HG03439 (cell line): Measurements from ENCODE around the gene P2RX6.
"Not testable (repeated sequence)": the region's sequence is repeated elsewhere in the genome, so short reads cannot be mapped to it uniquely, and the experiment has no call there.

Source experiments
- ATAC-seq: cut with Tn5 transposase; IDR thresholded peaks from one replicate; pipeline ENCODE4 v1.9.1; 2021; ENCODE audit warnings: mild to moderate bottlenecking, moderate library complexity; ENCODE audit not compliant: unreplicated experiment

Gene P2RX6

DNA sequence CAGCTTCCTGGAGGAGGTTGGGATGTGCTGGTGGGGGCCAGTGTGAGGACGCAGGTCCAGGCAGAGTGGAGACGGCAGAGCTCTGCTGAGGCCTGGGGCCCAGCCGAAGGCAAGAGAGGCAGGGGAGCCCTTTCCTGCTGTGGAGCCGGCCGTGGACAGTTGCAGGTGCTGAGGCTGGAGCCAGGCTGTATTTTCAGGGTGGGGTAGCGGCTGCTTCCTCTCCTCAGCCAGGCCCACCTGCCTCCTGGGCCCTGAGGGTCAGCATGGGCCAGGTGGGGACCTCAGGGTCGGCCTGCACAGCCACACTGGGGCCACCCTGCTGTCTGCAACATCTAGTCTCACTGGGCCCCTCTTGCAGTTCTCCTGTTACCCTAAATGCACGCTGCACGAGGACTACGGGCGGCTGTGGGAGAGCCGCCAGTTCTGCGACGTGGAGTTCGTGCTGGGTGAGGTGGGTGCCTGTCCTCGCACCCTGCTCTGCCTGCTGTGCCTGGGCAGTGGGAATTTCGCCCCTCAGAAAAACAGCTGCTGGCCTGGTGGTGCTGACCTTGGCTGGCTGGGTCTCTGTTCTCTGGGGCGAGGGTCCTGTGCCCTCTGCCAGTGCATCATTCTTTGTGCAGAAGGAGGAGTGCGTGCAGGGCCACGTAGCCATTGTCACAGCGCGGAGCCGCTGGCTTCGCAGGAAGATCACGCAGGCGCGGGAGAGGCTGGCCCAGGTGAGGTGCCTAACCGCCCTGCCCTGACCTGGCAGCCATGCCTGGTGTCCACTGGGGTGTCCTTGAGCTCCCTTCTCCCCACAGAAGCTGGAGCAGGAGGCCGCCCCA lies 21.4 kb upstream of the P2RX6 start:
- no peak for ATAC-seq

DNA sequence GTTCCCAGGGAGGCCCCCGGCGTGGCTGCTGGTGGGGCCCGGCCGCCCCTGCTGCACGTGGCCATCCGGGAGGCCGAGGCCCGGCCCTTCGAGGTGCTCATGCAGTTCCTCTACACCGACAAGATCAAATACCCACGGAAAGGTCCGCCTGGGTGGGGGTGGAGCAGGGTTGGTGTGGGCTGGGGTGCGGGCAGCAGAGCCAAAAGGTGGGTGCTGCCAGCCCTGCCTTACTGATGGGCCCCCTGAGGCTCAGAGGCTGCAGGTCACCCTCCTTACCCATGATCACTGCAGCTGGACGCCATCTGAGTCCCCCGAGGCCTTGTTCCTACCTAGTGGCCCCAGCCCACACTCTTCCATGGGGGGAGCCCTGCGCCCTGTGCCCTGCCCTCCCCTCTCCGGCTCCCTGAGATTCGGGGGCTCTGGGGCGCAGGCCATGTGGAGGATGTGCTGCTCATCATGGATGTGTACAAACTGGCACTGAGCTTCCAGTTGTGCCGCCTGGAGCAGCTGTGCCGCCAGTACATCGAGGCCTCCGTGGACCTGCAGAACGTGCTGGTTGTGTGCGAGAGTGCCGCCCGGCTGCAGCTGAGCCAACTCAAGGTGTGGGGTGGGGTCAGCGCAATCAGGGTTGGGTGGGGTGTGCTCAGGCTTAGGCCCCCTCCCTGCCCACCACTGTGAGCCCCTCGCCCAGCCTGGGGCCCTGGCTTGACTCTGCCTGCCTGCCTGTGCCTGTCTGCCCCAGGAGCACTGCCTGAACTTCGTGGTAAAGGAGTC lies 20.6 kb upstream of the P2RX6 start:
- no peak for ATAC-seq

DNA sequence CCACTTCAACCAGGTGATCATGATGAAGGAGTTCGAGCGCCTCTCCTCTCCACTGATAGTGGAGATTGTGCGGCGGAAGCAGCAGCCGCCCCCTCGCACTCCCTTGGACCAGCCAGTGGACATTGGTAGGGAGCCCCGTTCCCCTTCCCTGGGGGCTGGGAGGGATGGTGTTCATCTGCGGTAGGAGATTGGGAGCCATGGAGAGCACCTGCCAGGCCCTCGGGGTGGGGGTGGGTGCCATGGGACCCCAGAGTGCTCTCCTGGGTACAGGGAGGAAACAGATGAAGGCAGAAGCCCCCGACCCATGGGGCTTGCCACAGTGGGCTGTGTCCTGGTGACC lies 20.1 kb upstream of the P2RX6 start:
- no peak for ATAC-seq

DNA sequence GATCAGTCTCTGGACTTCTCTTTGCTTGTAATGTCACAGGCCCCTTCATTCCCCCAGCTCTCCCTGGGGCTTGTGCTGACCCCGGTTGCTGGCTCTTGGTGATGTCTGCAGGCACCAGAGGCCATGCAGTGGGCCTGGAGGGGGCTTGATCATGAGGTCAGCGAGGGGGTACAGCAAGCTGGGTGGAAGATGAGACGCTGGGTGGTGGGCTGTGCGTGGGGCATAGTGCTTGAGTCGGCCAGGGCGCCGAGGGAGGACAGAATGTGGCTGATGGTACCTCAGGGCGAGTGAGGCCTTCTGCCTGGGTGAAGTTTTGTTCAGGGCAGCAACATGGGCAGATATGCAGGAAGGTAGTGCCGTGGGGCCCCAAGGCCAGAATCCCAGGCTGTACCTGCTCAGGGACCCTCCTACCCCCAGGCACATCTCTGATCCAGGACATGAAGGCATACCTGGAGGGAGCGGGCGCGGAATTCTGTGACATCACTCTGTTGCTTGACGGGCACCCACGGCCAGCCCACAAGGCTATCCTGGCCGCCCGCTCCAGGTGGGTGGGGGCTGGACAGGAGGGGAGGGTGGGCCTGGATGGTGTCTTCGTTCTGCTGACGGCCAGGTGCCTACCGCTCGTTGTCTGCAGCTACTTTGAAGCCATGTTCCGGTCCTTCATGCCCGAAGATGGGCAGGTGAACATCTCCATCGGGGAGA lies 19.5 kb upstream of the P2RX6 start:
- no peak for ATAC-seq

DNA sequence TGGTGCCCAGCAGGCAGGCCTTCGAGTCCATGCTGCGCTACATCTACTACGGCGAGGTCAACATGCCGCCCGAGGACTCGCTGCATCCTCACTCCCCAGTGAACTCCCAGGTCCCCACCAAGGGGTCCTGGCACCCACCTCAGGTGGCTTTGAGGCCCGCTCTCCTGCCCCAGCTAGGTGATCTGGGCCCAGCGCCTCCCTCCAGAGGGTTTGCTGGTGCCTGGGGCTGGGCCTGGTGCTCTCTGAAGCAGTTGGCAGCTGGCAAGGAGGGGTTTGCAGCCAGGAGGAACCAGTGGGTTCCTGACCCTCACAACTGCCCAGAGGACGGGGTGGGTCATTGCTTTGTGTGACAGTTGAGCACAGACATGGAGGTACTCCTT lies 18.9 kb upstream of the P2RX6 start:
- no peak for ATAC-seq

DNA sequence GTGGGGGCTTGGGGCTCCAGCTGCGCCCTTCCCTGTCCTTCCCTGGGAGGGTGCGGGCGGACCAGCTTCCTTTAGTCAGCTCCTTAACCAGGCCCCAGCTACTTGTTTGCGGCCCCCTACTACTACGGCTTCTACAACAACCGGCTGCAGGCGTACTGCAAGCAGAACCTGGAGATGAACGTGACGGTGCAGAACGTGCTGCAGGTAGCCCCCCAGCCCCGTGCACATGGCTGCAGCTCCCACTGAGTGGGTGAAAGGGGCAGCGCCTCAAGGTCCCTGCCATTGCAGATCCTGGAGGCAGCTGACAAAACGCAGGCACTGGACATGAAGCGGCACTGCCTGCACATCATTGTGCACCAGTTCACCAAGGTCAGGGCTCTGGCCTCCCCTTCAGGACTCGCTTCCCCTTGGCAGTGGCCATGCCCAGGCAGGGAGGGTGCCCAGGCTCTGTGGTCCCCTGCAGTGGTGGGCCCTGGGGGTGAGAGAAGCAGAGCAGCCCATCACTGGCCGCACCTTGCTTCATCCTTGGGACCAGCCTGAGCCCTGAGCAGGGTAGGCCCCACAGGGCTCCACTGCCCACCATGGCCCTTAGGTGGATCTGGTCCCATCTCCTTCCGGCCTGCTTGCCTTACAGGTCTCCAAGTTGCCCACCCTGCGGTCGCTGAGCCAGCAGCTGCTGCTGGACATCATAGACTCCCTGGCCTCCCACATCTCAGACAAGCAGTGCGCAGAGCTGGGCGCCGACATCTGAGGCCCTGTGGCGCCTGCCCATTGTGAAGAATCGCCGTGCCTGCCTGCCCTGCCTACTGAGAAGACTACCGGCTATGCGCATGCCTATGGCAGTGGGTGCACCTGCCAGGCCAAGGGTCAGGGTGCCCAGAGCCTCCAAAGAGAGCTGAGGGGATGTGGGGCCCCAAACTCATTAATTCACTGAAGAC lies 18.1 kb upstream of the P2RX6 start:
- ATAC-seq: no peak

DNA sequence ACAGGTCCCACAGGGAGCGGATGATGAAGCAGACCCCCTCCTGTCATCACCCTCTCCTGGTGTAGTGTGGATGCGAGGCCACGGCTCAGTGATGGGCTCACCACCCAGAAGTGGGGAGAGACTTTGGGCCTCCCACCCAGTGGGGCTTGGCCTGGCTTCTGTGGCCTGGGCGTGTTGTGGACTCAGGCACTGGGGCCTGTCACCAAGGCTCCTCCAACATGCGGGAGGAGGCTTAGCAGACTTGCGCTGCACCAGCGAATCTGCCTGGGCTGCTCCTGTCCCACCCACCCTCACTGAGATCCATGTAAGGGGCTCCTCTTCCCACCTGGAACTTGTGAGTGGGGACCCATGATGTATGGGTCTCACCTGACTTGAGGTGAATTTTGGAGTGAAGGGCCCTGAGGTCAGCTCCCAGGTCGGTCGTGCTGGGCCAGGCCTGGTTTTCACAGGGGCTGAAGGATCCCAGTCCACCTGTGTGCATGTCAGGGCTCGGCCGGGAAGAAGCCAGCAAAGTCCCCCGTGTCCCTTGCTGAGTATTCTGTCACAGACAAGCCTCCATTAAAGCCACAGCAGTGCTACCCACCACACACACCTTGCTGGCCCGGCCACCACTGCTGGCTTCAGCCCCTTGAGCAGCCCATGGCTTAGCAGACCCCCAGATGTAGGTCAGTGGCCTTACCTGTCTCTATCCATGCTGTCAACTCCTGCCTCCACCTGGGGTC lies 17.3 kb upstream of the P2RX6 start:
- ATAC-seq: no peak

DNA sequence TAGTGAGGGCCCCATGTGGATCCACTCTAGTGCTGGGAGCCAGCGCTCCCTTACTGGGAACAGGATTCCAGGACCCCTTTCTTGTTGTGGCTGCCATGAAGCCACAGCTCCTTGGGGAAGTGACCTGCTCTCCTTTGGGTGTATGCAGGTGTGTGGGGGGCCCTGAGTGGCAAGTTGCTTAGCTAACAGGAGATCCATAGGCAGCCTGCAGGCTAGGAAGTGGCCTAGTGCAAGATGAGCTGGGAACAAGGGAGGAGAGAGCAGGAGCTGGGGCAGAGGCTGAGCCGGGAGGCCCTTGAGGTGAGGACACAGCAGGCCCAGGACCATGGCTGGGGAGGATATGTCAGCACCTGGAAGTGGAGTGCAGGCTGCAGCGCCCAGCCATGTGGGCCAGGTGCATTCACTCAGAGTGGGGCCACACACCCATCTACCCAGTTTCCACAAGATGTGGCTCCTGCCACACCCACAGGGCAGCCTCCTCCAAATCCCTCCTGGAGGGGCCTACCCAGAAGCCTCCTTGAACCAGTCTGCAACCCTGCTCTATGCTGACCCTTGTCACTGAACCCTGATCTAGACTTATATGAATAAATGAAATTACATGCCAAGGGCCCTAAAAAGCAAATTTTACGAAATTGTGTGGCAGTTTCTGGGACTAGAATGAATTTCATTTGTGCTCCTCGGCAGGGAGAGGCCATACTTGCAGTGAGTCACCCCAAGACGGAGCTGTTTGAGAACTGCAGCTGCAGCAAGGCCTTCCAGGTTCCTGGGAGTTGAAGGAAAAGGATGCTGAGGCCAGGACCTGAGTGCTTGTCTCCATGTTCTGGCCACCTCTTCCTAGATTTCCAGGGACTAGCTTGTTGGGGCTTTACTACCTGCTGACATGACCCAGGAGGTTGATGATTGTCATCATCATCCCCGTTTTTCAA lies 16.3 kb upstream of the P2RX6 start:
- no peak for ATAC-seq

DNA sequence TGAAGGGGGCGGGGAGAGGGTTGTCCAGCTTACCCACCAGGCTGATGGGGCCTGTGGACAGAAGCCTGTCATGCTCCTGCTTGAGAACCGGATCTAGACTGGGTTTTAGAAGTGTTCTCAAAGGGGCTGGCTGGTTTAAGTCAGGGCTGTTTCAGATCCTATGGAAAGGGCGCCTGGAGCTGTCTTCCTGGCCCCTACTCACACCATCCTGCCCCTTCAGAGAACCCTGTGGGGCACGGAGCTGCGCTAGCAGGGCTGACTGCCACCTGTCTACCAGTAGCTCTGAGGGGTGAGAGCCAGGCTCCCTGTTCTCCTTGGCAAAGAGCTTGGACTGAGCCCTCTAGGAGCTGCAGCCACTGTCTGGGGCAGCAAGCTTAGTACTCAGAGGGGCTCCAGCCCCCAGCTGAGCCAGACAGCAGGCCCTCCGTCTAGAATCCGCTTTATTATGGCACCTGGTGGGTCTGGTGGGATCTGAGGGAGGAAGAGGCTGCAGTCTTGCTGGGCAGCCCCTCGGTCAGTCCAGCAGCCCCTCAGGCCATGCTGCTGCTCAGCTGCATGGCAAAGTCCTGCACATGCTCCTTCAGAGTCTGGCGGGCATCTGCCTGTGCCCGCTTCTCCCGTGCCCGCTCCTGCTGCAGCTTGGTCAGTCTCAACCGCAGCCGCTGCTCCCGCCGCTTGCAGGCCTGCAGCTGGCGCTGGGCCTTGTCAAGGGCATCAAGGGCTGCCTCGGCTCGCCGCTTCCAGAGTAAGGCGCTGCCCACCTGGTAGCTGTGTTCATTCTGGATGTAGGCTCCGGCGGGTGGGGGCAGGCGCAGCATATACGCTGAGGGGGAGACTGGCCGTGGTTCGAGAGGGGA lies 15.4 kb upstream of the P2RX6 start:
- ATAC-seq: no peak

DNA sequence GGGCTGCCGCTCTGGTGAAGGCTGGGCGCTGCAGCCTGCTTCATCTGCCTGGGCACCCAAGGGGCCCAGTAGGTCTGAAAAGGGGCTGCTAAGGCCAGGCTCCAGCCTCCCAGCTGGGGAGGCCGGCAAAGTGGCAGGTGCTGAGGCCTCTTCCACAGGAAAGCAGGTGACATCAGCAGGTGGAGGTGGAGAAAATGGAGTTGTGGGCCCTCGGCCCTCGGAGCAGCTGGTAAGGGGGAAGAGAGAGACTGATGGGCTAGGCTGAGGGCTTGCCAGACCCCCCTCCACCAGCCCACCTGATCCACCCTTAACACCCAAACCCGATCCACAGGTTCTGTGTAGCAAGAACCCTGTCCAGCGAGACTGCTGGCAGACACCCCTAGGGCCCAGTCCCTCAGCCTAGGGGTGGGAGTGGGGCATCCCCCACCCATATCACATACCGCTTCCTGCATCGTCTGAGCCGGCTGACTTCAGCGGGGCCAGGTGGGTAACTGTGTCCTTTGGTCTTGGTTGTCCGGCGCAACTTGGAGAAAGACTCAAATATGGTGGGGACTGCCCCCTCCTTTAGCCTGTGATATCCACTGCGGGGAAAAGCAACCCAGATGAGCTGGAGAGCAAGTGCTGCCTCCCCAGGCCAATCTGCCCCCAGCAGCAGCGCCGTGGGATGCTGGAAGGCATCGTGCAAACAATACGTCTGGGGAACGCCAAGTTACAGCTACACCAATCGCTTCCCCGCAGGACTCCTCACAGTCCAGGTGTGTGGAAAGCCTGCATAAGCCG lies 14.6 kb upstream of the P2RX6 start:
- no peak for ATAC-seq

DNA sequence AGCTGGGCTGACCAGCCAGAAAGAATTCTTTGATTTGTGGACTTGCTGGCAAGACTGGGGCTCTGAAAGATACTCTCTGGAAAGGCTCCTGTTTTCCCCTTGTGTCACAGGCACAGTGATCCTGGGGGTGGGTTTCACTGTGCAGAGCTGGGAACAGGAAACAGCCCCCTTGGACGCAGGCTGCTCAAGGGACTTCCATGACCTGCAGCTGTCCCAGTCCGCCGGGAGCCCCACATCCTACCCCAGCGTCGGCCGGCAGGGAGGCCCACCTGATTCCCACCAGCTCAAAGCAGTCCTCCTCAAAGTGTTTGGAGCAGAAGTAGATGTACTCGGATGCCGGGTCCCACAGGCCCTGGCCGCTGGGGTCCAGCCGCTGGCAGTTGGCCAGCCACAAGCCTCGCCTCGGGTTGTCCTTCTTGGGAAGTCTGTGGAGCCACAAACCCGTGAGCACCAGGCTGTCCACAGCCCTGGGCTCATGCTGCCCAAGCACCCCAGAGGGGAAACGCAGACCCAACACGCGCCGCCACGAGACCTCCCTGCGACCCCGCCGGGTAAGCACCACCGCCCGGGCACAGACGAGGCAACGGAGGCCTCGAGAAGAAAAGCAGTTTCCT lies 13.9 kb upstream of the P2RX6 start:
- ATAC-seq: no peak

DNA sequence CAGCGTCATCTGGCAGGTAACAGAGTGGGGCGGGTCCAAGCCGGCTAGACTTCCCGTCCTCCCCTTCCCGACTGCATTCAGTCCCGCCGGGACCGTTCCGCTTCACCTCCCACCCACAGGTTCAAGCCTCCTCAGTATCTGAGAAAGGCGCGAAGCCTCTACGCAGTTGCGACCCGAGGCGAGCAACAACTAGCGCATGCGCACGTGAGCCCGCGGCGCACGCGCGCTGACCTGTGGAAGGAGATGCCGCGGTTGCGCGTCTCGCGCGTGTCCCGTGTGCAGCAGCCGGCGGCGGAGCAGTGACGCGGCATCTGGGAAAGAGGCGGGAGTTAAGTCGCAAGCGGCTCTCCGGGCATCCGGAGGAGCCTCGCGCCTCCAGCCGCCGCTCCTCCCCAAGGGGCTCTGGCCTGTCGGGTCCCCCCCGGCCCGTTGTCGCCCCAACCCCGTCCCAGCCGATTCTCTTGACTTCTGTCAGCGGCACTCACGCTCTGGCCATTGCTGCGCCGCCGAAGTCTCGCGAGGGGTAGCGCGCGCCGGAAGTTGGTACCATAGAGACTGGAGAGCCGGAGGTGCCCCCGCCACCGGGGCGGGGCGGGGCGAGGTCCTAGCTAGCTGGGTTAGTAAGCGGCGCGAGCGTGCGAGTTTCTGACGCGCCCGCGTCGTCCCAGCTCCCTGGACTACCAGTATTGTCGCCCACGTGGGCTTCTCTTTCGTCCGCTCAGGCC lies 13.2 kb upstream of the P2RX6 start, which contains the start of gene THAP7:
TSS of gene THAP7 (minus strand) at position 518 of the 725 bp plus-strand sequence. CDS start at position 311, 207 bp downstream.
- peak; percentile 83 for ATAC-seq

DNA sequence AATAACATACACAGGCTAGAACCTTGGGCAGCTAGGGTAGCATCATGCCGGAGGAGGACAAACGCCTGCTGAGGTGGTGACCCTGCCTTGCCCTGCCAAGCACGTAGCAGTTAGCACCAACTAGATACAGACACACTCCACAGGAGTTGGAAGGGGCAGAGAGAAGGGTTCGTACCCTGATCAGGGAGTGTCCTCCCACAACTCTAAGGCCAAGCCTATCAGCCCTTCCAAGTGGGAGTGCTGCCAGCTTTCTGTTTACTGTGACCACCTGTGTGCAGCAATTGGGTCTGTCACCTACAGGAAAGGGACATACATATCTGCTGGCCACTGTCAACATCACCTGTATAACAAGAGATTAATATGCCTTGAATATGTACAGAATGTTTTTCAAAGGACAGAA lies 11.2 kb upstream of the P2RX6 start:
- no peak for ATAC-seq

DNA sequence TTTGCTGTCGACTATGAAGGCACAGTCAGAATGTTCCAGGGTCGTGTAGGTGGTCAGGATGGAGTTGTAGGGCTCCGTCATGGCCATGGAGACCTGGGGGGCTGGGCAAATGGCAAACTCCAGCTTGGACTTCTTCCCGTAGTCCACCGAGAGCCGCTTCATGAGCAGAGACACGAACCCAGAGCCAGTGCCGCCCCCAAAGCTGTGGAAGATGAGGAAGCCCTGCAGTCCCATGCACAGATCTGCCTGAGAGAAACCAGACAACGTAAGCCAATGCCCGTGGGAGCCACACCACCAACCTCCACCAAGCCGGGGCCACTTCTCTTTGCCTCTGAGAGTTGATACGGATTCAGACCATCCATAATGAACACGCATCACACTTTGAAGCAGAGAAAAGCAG lies 5.8 kb upstream of the P2RX6 start:
- ATAC-seq: not testable (repeated sequence)

DNA sequence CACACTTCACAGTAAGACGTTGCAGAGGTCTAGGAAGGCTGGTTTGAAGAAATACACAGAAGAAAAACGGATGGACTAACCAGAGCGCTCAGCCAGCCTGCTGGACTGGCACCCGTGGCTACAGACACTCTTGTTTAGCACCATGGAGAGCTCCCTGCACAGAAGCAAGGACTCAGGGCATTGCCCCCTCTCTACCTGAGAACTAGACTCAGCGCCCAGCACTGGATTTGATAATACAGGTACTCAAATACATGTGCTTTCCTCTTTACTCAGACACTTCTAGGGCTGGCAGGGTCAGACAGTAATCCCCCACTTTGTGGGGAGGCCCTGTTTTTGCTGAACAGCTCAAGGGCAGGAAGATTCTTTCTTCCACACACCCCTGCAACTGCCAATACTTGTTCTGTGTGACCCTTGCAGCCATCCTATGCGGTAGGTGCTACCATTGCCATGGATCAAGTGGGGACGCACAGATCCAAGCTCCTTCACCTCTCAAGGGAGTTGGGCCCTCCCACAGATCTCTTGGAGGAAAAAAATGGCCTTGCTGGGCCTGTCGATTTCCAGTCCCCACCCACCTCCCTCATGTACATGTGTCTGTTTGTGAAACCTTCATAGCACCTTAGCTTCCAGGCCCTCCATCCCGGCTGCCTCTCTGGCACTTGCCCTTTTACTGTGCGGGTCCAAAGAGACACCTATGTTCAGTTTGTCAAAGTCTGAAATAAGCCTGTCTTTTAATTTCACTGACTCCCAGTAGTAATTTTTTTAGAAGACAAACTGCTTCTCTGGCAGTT lies 5.1 kb upstream of the P2RX6 start:
- ATAC-seq: no peak
